Ovary (tissue), 9 donors: Measurements from ENCODE around the gene CLEC2A. TPM values are rescaled to one million over a fixed set of nuclear protein-coding genes. Genes with fewer than 3 reads are reported as not detected.

Experiments used
- DNase-seq, 5 donors: peaks; one replicate each; pipeline ENCODE4 v3.0.0-alpha.2; 2019 to 2020
- H3K27ac ChIP-seq, 2 donors: fragments of 200-600 bp; one replicate each; pipeline versions ENCODE4 v1.5.1 to v1.8.0; 2019 to 2022
- H3K27me3 ChIP-seq: fragments of 200-600 bp; one replicate; pipeline ENCODE4 v1.8.0; 2022
- H3K36me3 ChIP-seq: fragments of 200-600 bp; sonication (generic); one replicate; pipeline ENCODE4 v1.5.1; 2019
- H3K4me1 ChIP-seq: one replicate; pipeline ENCODE4 v1.8.1; 2013; ENCODE audit warnings: mild to moderate bottlenecking, moderate library complexity; ENCODE audit not compliant: insufficient read depth
- H3K4me3 ChIP-seq: fragments of 200-600 bp; sonication (generic); one replicate; pipeline ENCODE4 v1.5.1; 2017
- H3K9me3 ChIP-seq, 2 donors: fragments of 200-600 bp in 1 of 2; sonication (generic) in 1 of 2; one replicate each; pipeline versions ENCODE4 v1.5.1 to v1.8.1; 2013 to 2019; ENCODE audit warnings: mild to moderate bottlenecking in 1 of 2, moderate library complexity in 1 of 2
- CTCF ChIP-seq, 3 donors: fragments of 450-650 bp in 2 of 3; fragments of 200-600 bp in 1 of 3; IDR thresholded peaks; one replicate each; pipeline versions ENCODE4 v1.5.1 to v1.8.0; 2016 to 2022; ENCODE audit warnings: antibody characterized with exemption in 3 of 3, mild to moderate bottlenecking in 1 of 3
- EP300 ChIP-seq: sonication (generic); formaldehyde crosslinking; IDR thresholded peaks from one replicate; pipeline ENCODE4 v1.6.1; 2017; ENCODE audit warnings: antibody characterized with exemption
- POLR2A ChIP-seq: fragments of 450-650 bp; IDR thresholded peaks from one replicate; pipeline ENCODE4 v1.6.1; 2017; ENCODE audit warnings: antibody characterized with exemption, mild to moderate bottlenecking, moderate library complexity
- WGBS, 3 donors: extraction: QIAGEN DNeasy Blood & Tissue Kit in 1 of 3; methylation state at CpG; one replicate each; pipeline versions ENCODE4 v1.1.5 to v1.1.7; 2013 to 2017; 5-methylcytosine and 5-hydroxymethylcytosine counted together
- intact Hi-C, 4 donors: fragments of 100-400 bp; cut with DNase I; formaldehyde crosslinking; loops; one replicate each; pipeline versions ENCODE4 v1.11.0 to v1.15.1; 2022 to 2023
- polyA plus RNA-seq, 2 donors: library from polyadenylated mRNA; stranded (reverse); fragments of 200-250 nt in 1 of 2; fragments of 350-450 nt in 1 of 2; fragmentation: Illumina TruSeq in 1 of 2; extraction: RNeasy Lipid Tissue Mini Kit (QIAGEN cat#74804) in 1 of 2; gene quantifications; one replicate each; pipeline ENCODE4 v1.2.3, GENCODE V29; 2013 to 2014
- total RNA-seq, 7 donors: library from RNA; depleted of rRNA in 2 of 7; stranded (reverse); fragments of >200 nt in 2 of 7; fragmentation: NEBNext Ultra II Directional in 3 of 7; extraction: Animal tissue kit (Norgen Biotek cat#: 25700) in 3 of 7; gene quantifications; one replicate each; pipeline versions ENCODE4 v1.1.0 to v1.2.4, GENCODE V29; 2016 to 2023
- donor health status: DM: no; HTN: no; CAD: no; lungs with moderate emphysema.
- donor health status: DM: no; HTN: no; CAD: no.
- donor health status: Bipolar disorder and iron deficiency.
- donor health status: DM: yes; HTN: yes; CAD: no.
- donor health status: DM: no; HTN: no; CAD: no.
- donor health status: DM: yes; HTN: yes; CAD: no.

CLEC2A gene
- total and polyA plus RNA-seq, 9 donors = not detected

- WGBS, 3 donors = 47 to 67% (median 51%) methylated on average over 1 of the region's 1 CpG
- intact Hi-C loops = no loop called here
- Histone ChIP-seq H3K4me3 (no peak overlapping the region), H3K27ac (no peak overlapping the region), H3K27me3 (no peaks in the 10 kb centered on the region), H3K9me3 (no peaks in the 10 kb centered on the region), H3K4me1 (no peaks in the 10 kb centered on the region), H3K36me3 (no peaks in the 10 kb centered on the region)
- TF ChIP-seq EP300 (no peak), CTCF (IDR thresholded peaks at IDR 0.05) (no peak), POLR2A (no peak)
- DNase-seq = no peak
These were observed 41.8 kb upstream of the CLEC2A start for GRCh38 chr12:9973949-9974348.

GRCh38 chr12:9971181-9971580 is 39.0 kb upstream of the CLEC2A start, which contains the start of gene CLEC12A:
Gene CLEC12A (plus strand): TSS chr12:9971409. CDS start chr12:9971597, 188 bp downstream.
- H3K27ac ChIP-seq = no peak within 1 kb of the TSS
- H3K27me3 ChIP-seq = no peaks in the 10 kb centered on the region
- no peaks in the 10 kb centered on the region for H3K4me1 ChIP-seq
- 65 to 72% (median 69%) methylated on average over 1 of the region's 1 CpG for WGBS, 3 donors
- no peak within 1 kb of the TSS for H3K4me3 ChIP-seq
- intact Hi-C loops = no loop called here
- no peak for TF ChIP-seq CTCF (IDR thresholded peaks at IDR 0.05)
- no peak for TF ChIP-seq EP300
- no peak for DNase-seq
- H3K36me3 ChIP-seq = no peaks in the 10 kb centered on the region
- no peaks in the 10 kb centered on the region for H3K9me3 ChIP-seq

GRCh38 chr12:9969673-9970072 is 37.5 kb upstream of the CLEC2A start:
- intact Hi-C loops = no loop called here
- H3K4me1 ChIP-seq = no peaks in the 10 kb centered on the region
- no peak overlapping the region for H3K4me3 ChIP-seq
- no peaks in the 10 kb centered on the region for H3K27me3 ChIP-seq
- no peaks in the 10 kb centered on the region for H3K36me3 ChIP-seq
- no peaks in the 10 kb centered on the region for H3K9me3 ChIP-seq
- no peak overlapping the region for H3K27ac ChIP-seq
- WGBS, 3 donors = 78 to 89% (median 82%) methylated on average over 2 of the region's 2 CpGs
- TF ChIP-seq CTCF (IDR thresholded peaks at IDR 0.05) = no peak
- TF ChIP-seq POLR2A = no peak
- TF ChIP-seq EP300 = no peak
- DNase-seq = no peak

GRCh38 chr12:9961901-9962300 is 29.7 kb upstream of the CLEC2A start:
- Histone ChIP-seq H3K27me3 (no peaks in the 10 kb centered on the region), H3K4me1 (no peaks in the 10 kb centered on the region), H3K4me3 (no peak overlapping the region), H3K36me3 (no peaks in the 10 kb centered on the region), H3K27ac (no peak overlapping the region), H3K9me3 (no peaks in the 10 kb centered on the region)
- TF ChIP-seq EP300 (no peak), POLR2A (no peak), CTCF (IDR thresholded peaks at IDR 0.05) (no peak)
- 76 to 91% (median 78%) methylated on average over 3 of the region's 3 CpGs for WGBS, 3 donors
- DNase-seq = no peak
- intact Hi-C loops = no loop called here

- WGBS, 3 donors = 81 to 90% (median 85%) methylated on average over 3 of the region's 3 CpGs
- Histone ChIP-seq H3K4me1 (no peaks in the 10 kb centered on the region), H3K27ac (no peak overlapping the region), H3K9me3 (no peaks in the 10 kb centered on the region), H3K36me3 (no peaks in the 10 kb centered on the region), H3K27me3 (no peaks in the 10 kb centered on the region), H3K4me3 (no peak overlapping the region)
- intact Hi-C loops = no loop called here
- no peak for DNase-seq
- no peak for TF ChIP-seq EP300
- no peak for TF ChIP-seq POLR2A
- TF ChIP-seq CTCF (IDR thresholded peaks at IDR 0.05) = no peak
These were observed 28.9 kb upstream of the CLEC2A start for GRCh38 chr12:9961106-9961505.
